GM19099 (cell line): ENCODE data around the gene FKRP.

ENCODE experiments used
- POLR2A ChIP-seq: IDR thresholded peaks from 3 replicates; pipeline ENCODE4 v1.6.1; 2011; ENCODE audit warnings: low read depth; ENCODE audit not compliant: insufficient read length; ENCODE audit errors: extremely low read depth

Gene FKRP

DNA sequence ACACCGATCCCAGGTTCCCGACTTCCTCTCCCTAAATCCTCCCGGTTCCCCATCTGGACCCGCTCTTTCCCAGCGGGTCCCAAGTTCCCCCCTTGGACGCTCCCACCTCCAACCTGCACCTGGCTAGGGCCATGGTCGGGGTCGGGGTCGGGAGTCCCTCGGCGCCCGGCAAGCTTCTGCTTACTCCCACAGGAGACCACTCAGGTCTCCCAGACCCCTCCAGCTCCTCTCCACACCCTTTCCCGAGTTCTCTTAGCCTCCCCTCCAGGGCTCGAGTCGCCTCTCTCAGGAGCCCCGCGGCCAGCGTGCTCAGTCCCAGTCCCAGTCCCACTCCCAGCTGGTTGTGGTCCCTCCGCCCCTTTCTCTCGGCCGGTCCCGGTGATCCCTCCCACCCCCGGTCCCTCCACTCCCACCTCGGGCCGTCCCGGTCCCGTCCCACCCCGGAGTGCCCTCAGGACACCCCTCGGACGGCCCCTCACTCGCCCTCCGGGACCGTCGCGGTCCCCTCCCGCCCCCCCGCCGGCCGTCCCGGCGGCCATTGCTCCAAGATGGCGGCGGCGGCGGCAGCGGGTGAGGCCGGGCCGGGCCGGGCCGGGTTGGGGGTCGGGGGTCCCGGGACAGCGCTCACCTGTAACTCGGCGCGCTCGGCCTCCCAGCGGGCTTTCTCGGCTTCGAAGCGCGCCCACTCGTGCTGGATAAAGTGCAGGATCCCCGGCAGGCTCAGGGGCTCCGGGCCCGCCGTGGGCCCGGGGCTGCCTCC is at the start of gene FKRP:
Gene FKRP (plus strand): TSS at position 537 of the 760 bp plus-strand sequence. CDS start 9,394 bp downstream, outside the sequence.
- peak; percentile 11 for TF ChIP-seq POLR2A

DNA sequence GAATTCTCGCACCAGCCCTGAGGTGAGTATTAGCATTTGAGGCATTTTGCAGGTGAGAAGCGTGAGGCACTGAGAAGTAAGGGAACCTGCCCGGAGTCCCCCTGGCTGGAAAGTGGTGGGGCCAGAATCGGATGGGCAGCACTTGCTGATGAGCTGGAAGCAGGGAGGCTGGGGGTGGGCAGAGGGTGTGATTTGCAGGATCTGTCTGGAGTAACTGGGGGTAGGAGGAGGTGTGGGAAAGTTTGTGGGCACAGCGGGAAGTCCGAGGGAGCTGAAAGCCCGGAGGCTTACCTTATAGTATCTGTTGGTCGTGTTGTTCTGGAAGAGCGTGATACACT is 49.0 kb upstream of the FKRP start:
- no peak for TF ChIP-seq POLR2A

DNA sequence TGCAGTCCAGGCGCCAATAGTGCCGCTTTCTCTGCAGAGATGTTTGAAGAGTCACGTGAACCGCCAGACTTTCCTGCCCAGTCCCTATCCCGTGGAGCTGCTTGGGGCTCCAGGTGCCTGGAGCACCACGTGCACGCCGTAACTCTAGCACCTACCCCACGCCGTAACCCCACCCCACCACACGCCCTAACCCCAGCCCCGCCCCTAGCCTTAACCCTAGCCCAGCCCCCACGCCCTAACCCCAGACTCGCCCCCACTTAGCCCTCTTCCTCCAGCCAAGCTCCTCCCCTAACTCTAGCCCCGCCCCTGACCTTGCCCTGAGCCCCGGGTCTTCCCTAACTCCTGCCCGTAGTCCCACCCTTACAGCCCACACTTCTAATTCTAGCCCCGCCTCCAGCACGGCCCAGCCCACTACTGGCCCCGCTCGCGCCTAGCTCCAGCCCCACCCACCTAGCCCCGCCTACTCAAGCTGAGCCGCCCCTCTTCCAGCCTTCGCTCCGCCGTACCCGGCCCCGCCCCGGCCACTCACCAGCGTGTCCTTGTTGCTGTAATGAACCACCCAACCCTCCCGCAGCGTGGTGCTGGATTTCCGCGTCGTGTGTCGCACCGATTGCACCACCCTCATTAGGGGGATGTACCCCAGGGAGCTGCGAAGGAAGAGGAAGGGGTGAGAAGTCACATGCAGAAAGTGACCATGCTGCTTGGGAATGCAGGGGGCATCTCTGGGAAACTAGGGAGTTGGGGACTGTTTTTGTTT is 48.5 kb upstream of the FKRP start:
- no peak for TF ChIP-seq POLR2A

DNA sequence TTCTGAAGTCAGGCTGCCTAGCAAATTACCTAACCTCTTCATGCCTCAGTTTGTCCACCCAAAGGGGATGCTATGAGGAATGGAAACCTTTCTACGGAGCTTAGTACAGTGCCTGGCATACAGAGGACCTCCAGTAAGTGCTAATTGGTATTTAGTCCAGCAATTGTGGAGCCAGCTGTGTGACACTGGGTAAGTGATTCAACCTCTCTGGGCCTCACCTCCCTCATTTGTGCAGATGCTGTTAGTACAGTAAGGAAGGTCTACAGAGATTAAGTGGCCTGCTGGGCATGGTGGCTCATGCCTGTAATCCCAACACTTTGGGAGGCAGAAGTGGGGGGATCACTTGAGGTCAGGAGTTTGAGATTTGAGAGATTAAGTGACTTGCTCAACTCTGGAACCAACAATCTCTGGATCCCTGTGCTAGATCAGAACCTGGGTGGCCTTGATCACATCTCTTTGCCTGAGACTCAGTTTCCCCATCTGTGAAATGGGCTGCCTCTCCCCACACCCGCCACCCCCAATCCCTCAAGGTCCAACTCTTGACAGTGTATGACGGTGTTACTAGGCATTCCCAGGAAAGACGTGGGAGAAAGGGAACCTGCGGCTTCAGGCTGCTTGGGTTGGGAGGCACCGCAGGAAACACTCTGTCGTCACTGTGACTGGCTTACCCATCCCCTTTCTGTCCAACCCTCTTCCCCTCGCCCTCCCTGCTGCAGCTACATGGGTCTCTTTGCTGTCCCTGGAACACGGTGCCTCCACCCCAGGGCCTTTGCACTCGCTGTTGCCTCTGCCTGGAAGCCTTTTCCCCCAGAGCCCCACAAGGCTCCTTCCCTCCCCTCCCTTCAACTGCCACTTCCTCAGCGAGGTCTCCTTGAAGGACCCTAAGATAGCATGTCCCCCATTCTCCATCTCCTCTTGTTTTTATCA is 47.2 kb upstream of the FKRP start:
- TF ChIP-seq POLR2A, result no peak

GRCh38 chr19:46700704-46701103 is 45.2 kb upstream of the FKRP start:
- TF ChIP-seq POLR2A, result no peak

- TF ChIP-seq POLR2A, result no peak
These were observed 41.3 kb upstream of the FKRP start for GRCh38 chr19:46704379-46705076.

- TF ChIP-seq POLR2A, result no peak
These were observed 35.2 kb upstream of the FKRP start for GRCh38 chr19:46710687-46711086.

DNA sequence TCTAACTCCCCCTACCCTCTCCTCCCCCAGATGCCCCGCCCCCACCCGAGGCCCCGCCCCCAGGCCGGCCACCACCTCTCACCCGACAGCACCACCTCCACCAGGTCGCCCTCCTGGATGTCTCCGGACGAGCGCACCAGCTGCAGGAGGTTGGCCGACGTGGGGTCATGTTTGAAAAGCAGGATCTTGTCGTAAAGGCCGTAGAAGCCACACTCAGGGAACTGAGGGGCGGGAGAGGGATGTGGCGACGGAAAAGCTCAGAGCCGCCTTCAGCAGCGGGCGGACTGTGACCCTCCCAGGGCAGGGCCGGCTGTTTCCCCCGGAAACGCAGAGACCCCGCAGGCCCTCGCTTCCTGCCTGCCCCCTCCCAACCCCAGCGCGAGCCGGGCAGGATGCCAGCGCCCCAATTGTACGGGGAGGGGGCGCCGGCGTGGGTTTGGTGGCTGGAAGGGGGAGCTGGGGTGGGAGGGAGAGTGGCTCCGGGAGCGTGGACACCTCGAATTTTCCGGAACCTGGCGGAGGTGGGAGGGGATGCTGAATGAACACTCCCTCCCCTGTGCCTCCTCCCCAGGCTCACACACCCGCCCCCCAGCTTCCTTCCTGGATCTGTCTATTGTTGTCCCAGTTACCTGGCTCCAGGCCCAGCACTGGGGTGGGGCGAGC is 31.9 kb upstream of the FKRP start:
- TF ChIP-seq POLR2A, result peak; percentile 44

GRCh38 chr19:46714444-46715106 is 31.3 kb upstream of the FKRP start:
- TF ChIP-seq POLR2A, result peak; percentile 57

DNA sequence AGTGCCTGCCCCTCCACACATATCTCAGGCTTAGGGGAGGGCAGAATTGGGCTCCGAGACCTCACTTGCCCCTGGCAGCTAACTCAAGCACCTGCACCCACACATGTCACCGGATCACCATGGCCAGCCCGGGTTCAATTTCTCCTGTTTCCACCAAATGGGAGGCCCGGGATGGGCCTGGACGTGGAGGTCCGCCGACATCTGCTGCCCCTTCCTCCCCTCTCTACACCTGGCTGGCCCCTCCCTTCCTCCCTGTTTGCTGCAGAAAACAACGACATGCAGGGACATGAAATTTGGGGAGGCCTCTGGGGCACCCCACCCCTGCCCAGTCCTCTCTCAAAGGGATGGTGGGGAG is 30.3 kb upstream of the FKRP start:
- no peak for TF ChIP-seq POLR2A

DNA sequence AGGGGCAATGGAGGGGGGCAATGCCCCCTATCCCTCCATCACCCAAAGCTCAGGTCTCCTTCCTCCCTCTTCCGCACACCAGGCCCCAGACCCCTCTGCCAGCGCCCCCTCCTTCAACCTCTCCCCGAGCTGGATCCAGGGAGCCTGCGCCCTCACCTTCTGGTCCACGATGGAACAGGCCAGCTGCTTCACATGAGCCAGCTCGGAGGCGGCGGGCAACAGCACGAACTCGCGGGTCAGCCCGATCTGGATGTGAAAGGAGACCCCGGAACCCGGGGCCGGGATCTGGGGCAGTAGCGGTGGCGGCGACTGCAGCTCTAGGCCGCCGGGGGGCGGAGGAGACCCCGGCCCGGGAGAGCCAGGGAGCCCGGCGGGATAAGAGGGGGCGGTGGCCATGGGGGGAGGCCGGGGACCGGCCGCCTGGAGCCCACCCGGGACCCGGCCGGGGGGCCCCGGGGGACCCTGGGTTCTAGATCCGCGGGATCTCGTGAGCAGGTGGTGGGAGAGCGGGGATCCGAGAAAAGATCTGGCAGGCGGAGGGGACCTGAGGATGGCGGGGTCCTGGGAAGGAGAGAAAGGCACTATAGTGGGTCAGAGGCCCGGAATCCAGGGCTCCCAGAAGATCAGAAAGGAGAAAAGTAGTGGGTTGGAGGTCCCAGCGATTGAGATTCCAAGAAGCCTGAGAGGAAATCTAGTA is 29.7 kb upstream of the FKRP start:
- no peak for TF ChIP-seq POLR2A

GRCh38 chr19:46716672-46717033 is 29.2 kb upstream of the FKRP start:
- TF ChIP-seq POLR2A, result no peak

DNA sequence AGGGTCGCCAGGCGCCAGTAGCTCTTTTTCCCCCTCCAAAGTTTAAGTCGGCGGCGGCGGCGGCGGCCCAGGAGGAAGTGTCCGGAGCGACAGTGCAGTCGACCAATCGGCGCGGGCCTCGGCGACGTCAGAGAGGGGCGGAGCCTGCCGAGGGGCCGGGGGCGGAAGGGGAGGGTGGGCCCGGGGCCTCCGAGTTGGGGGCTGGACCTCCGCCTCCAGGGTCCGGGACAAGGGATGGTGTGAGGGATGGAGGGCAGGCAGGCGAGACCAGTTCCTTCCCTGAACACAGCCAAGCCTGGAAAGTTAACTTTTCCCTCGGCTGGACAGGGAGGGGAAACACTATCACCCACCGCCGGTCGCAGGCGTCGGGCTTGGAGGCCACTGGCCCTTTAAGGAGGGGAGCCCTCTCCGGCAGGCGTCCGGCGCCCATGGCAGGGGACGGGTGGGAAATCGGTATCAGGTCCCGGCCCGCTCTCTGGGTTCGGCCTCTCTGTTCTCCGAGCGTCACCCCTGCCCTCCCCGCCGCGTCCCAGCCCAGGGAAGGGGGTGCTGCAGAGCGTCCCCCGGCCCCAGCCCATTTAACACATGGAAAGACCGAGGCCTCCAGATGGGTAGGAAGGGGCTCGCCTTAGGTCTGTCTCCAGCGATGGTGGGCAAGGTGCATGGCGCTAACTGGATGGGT is 28.7 kb upstream of the FKRP start, which contains the start of gene PRKD2:
Gene PRKD2 (minus strand): TSS at position 81 of the 682 bp plus-strand sequence. CDS start 744 bp downstream, outside the sequence.
- peak; percentile 67 for TF ChIP-seq POLR2A
